GM18502 (cell line): ENCODE results near the gene PFKFB2.
"Not testable (repeated sequence)": the region's sequence is repeated elsewhere in the genome, so short reads cannot be mapped to it uniquely, and the experiment has no call there.

Source experiments
- ATAC-seq: cut with Tn5 transposase; IDR thresholded peaks from one replicate; pipeline ENCODE4 v1.9.1; 2021; ENCODE audit warnings: mild to moderate bottlenecking; ENCODE audit not compliant: unreplicated experiment, poor library complexity

Gene PFKFB2

GRCh38 chr1:207035877-207036551, 17.1 kb upstream of the PFKFB2 start:
- ATAC-seq: no peak

GRCh38 chr1:207036865-207037264, 16.2 kb upstream of the PFKFB2 start:
- no peak for ATAC-seq

- ATAC-seq: no peak
These were observed 13.5 kb upstream of the PFKFB2 start for GRCh38 chr1:207039380-207040180.

GRCh38 chr1:207040181-207040533, 12.9 kb upstream of the PFKFB2 start:
- ATAC-seq: no peak

GRCh38 chr1:207041397-207041796, 11.7 kb upstream of the PFKFB2 start:
- ATAC-seq: not testable (repeated sequence)

- ATAC-seq: no peak
These were observed 7.6 kb upstream of the PFKFB2 start for GRCh38 chr1:207045453-207045852.

GRCh38 chr1:207047505-207047904, 5.6 kb upstream of the PFKFB2 start:
- ATAC-seq: no peak

GRCh38 chr1:207048041-207048440, 5.0 kb upstream of the PFKFB2 start:
- ATAC-seq: no peak

GRCh38 chr1:207049054-207049453, 4.0 kb upstream of the PFKFB2 start:
- no peak for ATAC-seq

- no peak for ATAC-seq
These were observed 3.6 kb upstream of the PFKFB2 start for GRCh38 chr1:207049514-207049913.

- ATAC-seq: no peak
These were observed 3.1 kb upstream of the PFKFB2 start for GRCh38 chr1:207049974-207050391.

- peak; percentile 44 for ATAC-seq
These were observed 2.4 kb upstream of the PFKFB2 start for GRCh38 chr1:207050480-207051190.

GRCh38 chr1:207051191-207051943, 1.7 kb upstream of the PFKFB2 start, which contains the start of gene YOD1:
YOD1 (minus strand) TSS chr1:207051208; CDS start chr1:207051030, 178 bp downstream.
- ATAC-seq: no peak

- no peak for ATAC-seq
These were observed 1.4 kb downstream of the PFKFB2 start for GRCh38 chr1:207054491-207054890.

GRCh38 chr1:207055386-207056001, 2.4 kb downstream of the PFKFB2 start:
- no peak for ATAC-seq

- no peak for ATAC-seq
These were observed 3.6 kb downstream of the PFKFB2 start for GRCh38 chr1:207056673-207057072.

GRCh38 chr1:207058252-207058651, 5.2 kb downstream of the PFKFB2 start:
- no peak for ATAC-seq

- ATAC-seq: no peak
These were observed 6.1 kb downstream of the PFKFB2 start for GRCh38 chr1:207058878-207059867.

- no peak for ATAC-seq
These were observed 6.8 kb downstream of the PFKFB2 start for GRCh38 chr1:207059881-207060280.
